Mesenchymal stem cell (in vitro differentiated cells and primary cell): ENCODE data around the gene SMCO3.

Experiments used
- DNase-seq: peaks from one replicate; pipeline ENCODE4 v3.0.0-alpha.2; 2013
- H2AFZ ChIP-seq: one replicate; pipeline ENCODE4 v1.6.1; 2013; ENCODE audit warnings: low read depth, mild to moderate bottlenecking, control low read depth, inconsistent platforms, low read length, moderate library complexity
- H2AK5ac ChIP-seq: 2 replicates; pipeline ENCODE4 v1.6.1; 2013; ENCODE audit warnings: low read length, moderate library complexity, mild to moderate bottlenecking, inconsistent platforms; ENCODE audit not compliant: severe bottlenecking
- H2BK120ac ChIP-seq: one replicate; pipeline ENCODE4 v1.6.1; 2013; ENCODE audit warnings: low read depth, mild to moderate bottlenecking, inconsistent platforms, low read length, moderate library complexity
- H2BK12ac ChIP-seq, 2 experiments: one replicate each; pipeline ENCODE4 v1.6.1; 2013; ENCODE audit warnings: inconsistent platforms in 2 of 2, low read length in 2 of 2, mild to moderate bottlenecking in 2 of 2, moderate library complexity in 2 of 2, control low read depth in 1 of 2
- H2BK15ac ChIP-seq: one replicate; pipeline ENCODE4 v1.6.1; 2013; ENCODE audit warnings: mild to moderate bottlenecking, low read depth, inconsistent platforms; ENCODE audit not compliant: poor library complexity, severe bottlenecking
- H2BK5ac ChIP-seq: 2 replicates; pipeline ENCODE4 v1.6.1; 2013; ENCODE audit warnings: low read depth, mild to moderate bottlenecking, low read length, control low read depth, inconsistent platforms; ENCODE audit not compliant: poor library complexity, severe bottlenecking
- H3K14ac ChIP-seq, 2 experiments: one replicate each; pipeline ENCODE4 v1.6.1; 2013; ENCODE audit warnings: inconsistent platforms in 2 of 2, low read length in 2 of 2, control low read depth in 1 of 2, mild to moderate bottlenecking in 1 of 2, moderate library complexity in 1 of 2
- H3K18ac ChIP-seq, 2 experiments: one replicate each; pipeline ENCODE4 v1.6.1; 2013; ENCODE audit warnings: inconsistent platforms in 2 of 2, low read length in 2 of 2, control low read depth in 1 of 2, low read depth in 1 of 2, mild to moderate bottlenecking in 1 of 2
- H3K23ac ChIP-seq, 2 experiments: one replicate each; pipeline ENCODE4 v1.6.1; 2013; ENCODE audit warnings: inconsistent platforms in 2 of 2, low read length in 2 of 2, mild to moderate bottlenecking in 2 of 2, moderate library complexity in 2 of 2, control low read depth in 1 of 2
- H3K27ac ChIP-seq: 2 replicates; pipeline ENCODE4 v1.5.1; 2013; ENCODE audit warnings: mild to moderate bottlenecking, moderate library complexity, low read length, control low read depth, inconsistent platforms; ENCODE audit not compliant: poor library complexity, severe bottlenecking
- H3K27me3 ChIP-seq, 2 experiments: 2 replicates each; pipeline versions ENCODE4 v1.6.1 to v1.7.0; 2013; ENCODE audit warnings: low read length in 2 of 2, mild to moderate bottlenecking in 2 of 2, moderate library complexity in 2 of 2, control low read depth in 1 of 2, inconsistent platforms in 1 of 2; ENCODE audit not compliant: control insufficient read depth in 1 of 2, insufficient read depth in 1 of 2
- H3K36me3 ChIP-seq, 2 experiments: 2 replicates each; pipeline versions ENCODE4 v1.6.1 to v1.7.0; 2013; ENCODE audit warnings: low read length in 2 of 2, control low read depth in 1 of 2, inconsistent platforms in 1 of 2, low read depth in 1 of 2, mild to moderate bottlenecking in 1 of 2; ENCODE audit not compliant: insufficient read depth in 2 of 2, control insufficient read depth in 1 of 2
- H3K4ac ChIP-seq, 2 experiments: one replicate each; pipeline ENCODE4 v1.6.1; 2013; ENCODE audit warnings: inconsistent platforms in 2 of 2, low read length in 2 of 2, mild to moderate bottlenecking in 2 of 2, moderate library complexity in 2 of 2, control low read depth in 1 of 2, low read depth in 1 of 2
- H3K4me1 ChIP-seq: 2 replicates; pipeline ENCODE4 v1.6.1; 2013; ENCODE audit warnings: low read depth, low read length, control low read depth; ENCODE audit not compliant: control insufficient read depth, insufficient read depth
- H3K4me2 ChIP-seq: 2 replicates; pipeline ENCODE4 v1.6.1; 2013; ENCODE audit warnings: low read length, mild to moderate bottlenecking, inconsistent platforms; ENCODE audit not compliant: poor library complexity, severe bottlenecking
- H3K4me3 ChIP-seq, 2 experiments: 2 replicates each; pipeline versions ENCODE4 v1.5.1 to v1.7.0; 2013; ENCODE audit warnings: low read length in 2 of 2, mild to moderate bottlenecking in 2 of 2, control low read depth in 1 of 2, low read depth in 1 of 2; ENCODE audit not compliant: insufficient read depth in 1 of 2
- H3K79me1 ChIP-seq: replicated peaks from 2 replicates; pipeline ENCODE4 v1.6.1; 2013; ENCODE audit warnings: mild to moderate bottlenecking, control low read depth, low read length, inconsistent platforms; ENCODE audit not compliant: poor library complexity, severe bottlenecking
- H3K9ac ChIP-seq: 2 replicates; pipeline ENCODE4 v1.7.0; 2013; ENCODE audit warnings: mild to moderate bottlenecking, low read length, moderate library complexity
- H3K9me3 ChIP-seq: 2 replicates; pipeline ENCODE4 v1.7.0; 2013; ENCODE audit warnings: mild to moderate bottlenecking, low read length; ENCODE audit not compliant: control insufficient read depth
- H4K8ac ChIP-seq: one replicate; pipeline ENCODE4 v1.6.1; 2013; ENCODE audit warnings: inconsistent platforms, mild to moderate bottlenecking, low read length, moderate library complexity
- H4K91ac ChIP-seq: one replicate; pipeline ENCODE4 v1.6.1; 2013; ENCODE audit warnings: mild to moderate bottlenecking, low read length, inconsistent platforms
- whole genome bisulfite sequencing: methylation state at CpG from one replicate; pipeline ENCODE4 v1.1.7; 2013; ENCODE audit warnings: mixed read lengths; 5-methylcytosine and 5-hydroxymethylcytosine counted together

SMCO3 gene

DNA sequence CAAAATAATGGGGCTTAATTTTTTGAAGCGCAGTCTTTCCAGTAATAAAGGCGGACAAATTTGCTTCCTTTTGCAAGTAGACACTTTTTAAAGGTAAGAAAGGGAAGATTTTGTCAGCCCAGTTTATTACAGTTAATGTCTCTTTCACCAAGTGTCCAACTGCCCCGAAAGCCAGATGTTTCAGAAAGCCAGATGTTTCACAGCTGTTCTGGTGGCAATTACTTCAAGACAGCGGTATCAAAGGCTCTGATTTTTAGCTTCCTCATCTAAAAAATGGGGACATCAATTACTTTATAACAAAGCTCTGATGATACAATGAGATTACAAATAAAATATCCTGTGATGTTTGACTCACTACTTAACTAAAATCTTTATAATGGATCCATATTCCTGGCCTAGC lies 11.7 kb downstream of the SMCO3 start:
- 82% methylated on average over 3 of the region's 4 CpGs for WGBS
- Histone ChIP-seq H2BK120ac (no peak overlapping the region), H3K4me2 (peak overlapping the region; percentile 93), H2BK5ac (no peak overlapping the region), H3K23ac (no peak overlapping the region), H2AK5ac (no peak overlapping the region), H3K14ac (no peak overlapping the region), H3K9me3 (no peaks in the 10 kb centered on the region), H3K4ac (no peak overlapping the region), H3K9ac (peak overlapping the region; percentile 99), H4K91ac (no peak overlapping the region), H3K4me3 (peak overlapping the region in 1 of 2 experiments; percentile 96), H2AFZ (no peak overlapping the region), H4K8ac (no peak overlapping the region), H3K18ac (no peak overlapping the region), H3K79me1 (peaks cover 9% of the 10 kb centered on the region), H3K27ac (no peak overlapping the region), H2BK15ac (no peak overlapping the region), H2BK12ac (no peak overlapping the region), H3K4me1 (no peaks in the 10 kb centered on the region), H3K36me3 (peaks cover 0 to 25% of the 10 kb centered on the region in 2 experiments), H3K27me3 (no peaks in the 10 kb centered on the region)
- peak; percentile 30 for DNase-seq

DNA sequence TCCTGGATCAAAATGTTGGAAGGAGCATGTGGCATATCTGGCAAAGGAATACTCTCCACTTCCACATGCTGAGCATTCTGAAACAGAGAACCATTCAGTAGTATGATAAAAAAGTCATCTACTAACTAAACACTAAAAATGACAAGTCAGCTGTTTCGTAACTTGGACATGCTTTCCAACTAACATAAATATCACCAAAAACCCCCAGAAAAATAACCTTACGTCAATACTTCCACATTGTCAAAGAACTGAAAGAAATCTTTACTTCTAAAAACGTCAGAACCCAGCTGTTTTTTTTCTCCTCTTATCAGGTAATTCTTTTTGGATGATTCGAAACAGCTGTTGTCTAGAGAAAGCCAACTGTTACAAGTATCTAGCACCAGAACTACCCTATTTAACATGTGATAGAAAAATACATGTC lies 18.9 kb downstream of the SMCO3 start:
- 95% methylated on average over 4 of the region's 4 CpGs for WGBS
- Histone ChIP-seq H3K9ac (no peak overlapping the region), H2AK5ac (no peak overlapping the region), H3K4me3 (no peak overlapping the region), H2BK120ac (no peak overlapping the region), H3K23ac (no peak overlapping the region), H3K27ac (no peak overlapping the region), H3K27me3 (no peaks in the 10 kb centered on the region), H4K91ac (no peak overlapping the region), H2BK5ac (no peak overlapping the region), H2BK15ac (no peak overlapping the region), H3K4me2 (no peak overlapping the region), H2BK12ac (no peak overlapping the region), H3K18ac (no peak overlapping the region), H4K8ac (no peak overlapping the region), H2AFZ (no peak overlapping the region), H3K4me1 (no peaks in the 10 kb centered on the region), H3K14ac (no peak overlapping the region), H3K9me3 (no peaks in the 10 kb centered on the region), H3K79me1 (peaks cover 13% of the 10 kb centered on the region), H3K4ac (no peak overlapping the region), H3K36me3 (peaks cover 10 to 93% of the 10 kb centered on the region in 2 experiments)
- DNase-seq, result no peak

DNA sequence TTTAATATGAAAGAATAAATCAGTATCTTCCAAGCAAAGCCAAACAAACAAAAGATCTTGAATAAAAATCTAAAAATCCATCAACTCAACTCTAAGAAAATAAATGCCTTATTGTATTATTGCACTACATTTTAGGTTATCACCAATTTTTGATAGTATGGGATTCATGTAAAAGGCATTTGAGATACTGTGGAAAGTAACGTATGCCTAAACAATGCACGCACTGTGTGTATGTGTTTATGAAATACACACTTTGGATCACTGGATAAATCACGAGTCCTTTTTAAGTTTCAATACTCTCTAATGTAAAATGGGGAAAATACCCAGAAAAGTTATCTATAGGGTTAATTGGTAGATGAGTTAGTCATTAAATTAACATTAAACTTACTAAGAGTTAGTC lies 28.4 kb downstream of the SMCO3 start:
- H3K27ac ChIP-seq, result no peak overlapping the region
- H3K14ac ChIP-seq, result no peak overlapping the region
- 100% methylated on average over 2 of the region's 3 CpGs for WGBS
- no peak overlapping the region for H3K4me2 ChIP-seq
- no peak overlapping the region for H2BK12ac ChIP-seq
- H3K4me3 ChIP-seq, result no peak overlapping the region
- no peak overlapping the region for H3K23ac ChIP-seq
- H3K18ac ChIP-seq, result no peak overlapping the region
- no peak overlapping the region for H4K8ac ChIP-seq
- no peak overlapping the region for H2BK5ac ChIP-seq
- H4K91ac ChIP-seq, result no peak overlapping the region
- H2AFZ ChIP-seq, result no peak overlapping the region
- no peak overlapping the region for H2AK5ac ChIP-seq
- H3K27me3 ChIP-seq, result no peaks in the 10 kb centered on the region
- H3K79me1 ChIP-seq, result peaks cover 12% of the 10 kb centered on the region
- H2BK15ac ChIP-seq, result no peak overlapping the region
- H3K4me1 ChIP-seq, result no peaks in the 10 kb centered on the region
- no peak overlapping the region for H3K9ac ChIP-seq
- peaks cover 18 to 59% of the 10 kb centered on the region in 2 experiments for H3K36me3 ChIP-seq
- no peak for DNase-seq
- H3K4ac ChIP-seq, result no peak overlapping the region
- no peak overlapping the region for H2BK120ac ChIP-seq
- H3K9me3 ChIP-seq, result no peaks in the 10 kb centered on the region

DNA sequence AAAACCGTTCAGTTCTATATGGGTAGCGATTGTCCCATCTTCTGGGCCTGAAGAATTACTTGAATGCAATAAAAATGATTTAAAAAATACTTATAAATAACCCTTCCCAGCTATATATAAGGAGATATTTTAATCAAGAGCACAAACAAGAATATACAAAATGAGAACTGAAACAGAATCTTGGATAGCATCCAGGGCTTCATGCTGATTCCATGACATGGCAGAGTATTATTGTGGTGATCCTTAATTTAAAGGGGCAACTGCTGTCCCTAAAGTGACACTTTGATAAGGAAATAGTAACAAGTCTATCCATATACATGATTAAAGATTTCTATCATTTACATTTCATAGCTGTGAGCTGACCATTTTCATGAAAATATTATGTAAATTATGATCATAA lies 29.5 kb downstream of the SMCO3 start:
- Histone ChIP-seq H3K79me1 (peaks cover 9% of the 10 kb centered on the region), H3K14ac (no peak overlapping the region), H3K27ac (no peak overlapping the region), H4K91ac (no peak overlapping the region), H2AK5ac (no peak overlapping the region), H2AFZ (no peak overlapping the region), H3K9me3 (no peaks in the 10 kb centered on the region), H3K4me2 (no peak overlapping the region), H3K23ac (no peak overlapping the region), H3K4me1 (no peaks in the 10 kb centered on the region), H2BK12ac (no peak overlapping the region), H3K4me3 (no peak overlapping the region), H2BK15ac (no peak overlapping the region), H3K27me3 (no peaks in the 10 kb centered on the region), H3K4ac (no peak overlapping the region), H2BK5ac (no peak overlapping the region), H3K9ac (no peak overlapping the region), H4K8ac (no peak overlapping the region), H3K36me3 (peaks cover 14 to 48% of the 10 kb centered on the region in 2 experiments), H3K18ac (no peak overlapping the region), H2BK120ac (no peak overlapping the region)
- WGBS, result no CpG with 5 or more reads among the region's 2 CpGs
- DNase-seq, result no peak
